Neural cell (in vitro differentiated cells): ENCODE measurements around the gene LRRC56.

Experiments
- EZH2 ChIP-seq: fragments of 200-600, 300-800 bp; shearing (Covaris generic), sonication (generic); IDR thresholded peaks from 2 replicates; pipeline ENCODE4 v1.6.1; 2014; ENCODE audit warnings: antibody characterized with exemption, low read length, borderline replicate concordance, mild to moderate bottlenecking; ENCODE audit not compliant: insufficient read depth, poor library complexity, severe bottlenecking
- POLR2AphosphoS5 ChIP-seq: IDR thresholded peaks from 2 replicates; pipeline ENCODE4 v1.6.1; 2012

- TF ChIP-seq POLR2AphosphoS5 (no peak), EZH2 (no peak)
Measured at GRCh38 chr11:592918-593317, 55.6 kb downstream of the LRRC56 start.
